SK-N-MC (cell line): Measurements from ENCODE around the gene ANAPC4.

Experiments used
- DNase-seq: peaks from one replicate; pipeline ENCODE4 v3.0.0-alpha.2; 2011; ENCODE audit warnings: low read depth, low spot score
- H3K27ac ChIP-seq: fragments of 200-600 bp; sonication (generic); 2 replicates; pipeline ENCODE4 v1.5.1; 2016; ENCODE audit warnings: mixed run types
- H3K36me3 ChIP-seq: fragments of 200-600 bp; sonication (generic); 2 replicates; pipeline ENCODE4 v1.6.1; 2017; ENCODE audit warnings: antibody characterized with exemption, low read length, mixed read lengths; ENCODE audit not compliant: insufficient read depth
- H3K4me3 ChIP-seq: fragments of 200-600 bp; sonication (generic); 2 replicates; pipeline ENCODE4 v1.5.1; 2016
- H3K9ac ChIP-seq: fragments of 200-600 bp; sonication (generic); 2 replicates; pipeline ENCODE4 v1.8.0; 2017; ENCODE audit warnings: mixed run types, mixed read lengths; ENCODE audit not compliant: insufficient read length
- H3K9me3 ChIP-seq: fragments of 200-600 bp; sonication (generic); 2 replicates; pipeline ENCODE4 v1.6.1; 2017; ENCODE audit warnings: low read depth, mild to moderate bottlenecking, antibody characterized with exemption, low read length, moderate library complexity, mixed read lengths
- EZH2 ChIP-seq: fragments of 200-600 bp; sonication (generic); IDR thresholded peaks from one replicate; pipeline ENCODE4 v1.6.1; 2017; ENCODE audit warnings: antibody characterized with exemption
- FOXP2 ChIP-seq: optimal IDR thresholded peaks from 2 replicates; pipeline ENCODE3; 2011; ENCODE audit warnings: mild to moderate bottlenecking, moderate library complexity; ENCODE audit not compliant: insufficient read depth; ENCODE audit errors: extremely low read length, control extremely low read depth
- POLR2AphosphoS5 ChIP-seq: IDR thresholded peaks from 2 replicates; pipeline ENCODE4 v1.6.1; 2012; ENCODE audit warnings: mild to moderate bottlenecking, low read depth, low read length, borderline replicate concordance

The ANAPC4 gene

DNA sequence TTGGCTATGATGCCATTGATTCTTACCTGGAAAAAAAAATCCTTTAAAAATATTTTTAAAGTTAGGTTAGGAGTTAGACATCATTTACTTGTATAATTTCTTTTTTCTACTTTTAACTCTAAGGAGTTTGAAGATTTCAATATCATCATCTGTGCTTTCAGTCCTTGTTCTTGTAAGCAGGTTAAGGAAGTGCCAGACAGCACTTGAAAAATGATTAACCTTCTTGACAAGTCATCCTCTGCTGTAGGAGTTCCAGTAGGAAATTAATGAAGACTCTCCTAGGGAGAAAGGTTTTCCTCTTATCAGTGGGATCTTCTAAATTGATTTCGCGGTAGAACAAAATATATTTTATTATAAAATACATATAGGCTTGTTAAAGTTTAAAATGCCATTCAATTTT lies 29.1 kb upstream of the ANAPC4 start:
- no peak for TF ChIP-seq POLR2AphosphoS5
- TF ChIP-seq EZH2 = no peak
- no peak for TF ChIP-seq FOXP2
- Histone ChIP-seq H3K9ac (no peak overlapping the region), H3K27ac (no peak overlapping the region), H3K36me3 (no peaks in the 10 kb centered on the region), H3K4me3 (no peak overlapping the region), H3K9me3 (no peaks in the 10 kb centered on the region)
- DNase-seq = no peak

DNA sequence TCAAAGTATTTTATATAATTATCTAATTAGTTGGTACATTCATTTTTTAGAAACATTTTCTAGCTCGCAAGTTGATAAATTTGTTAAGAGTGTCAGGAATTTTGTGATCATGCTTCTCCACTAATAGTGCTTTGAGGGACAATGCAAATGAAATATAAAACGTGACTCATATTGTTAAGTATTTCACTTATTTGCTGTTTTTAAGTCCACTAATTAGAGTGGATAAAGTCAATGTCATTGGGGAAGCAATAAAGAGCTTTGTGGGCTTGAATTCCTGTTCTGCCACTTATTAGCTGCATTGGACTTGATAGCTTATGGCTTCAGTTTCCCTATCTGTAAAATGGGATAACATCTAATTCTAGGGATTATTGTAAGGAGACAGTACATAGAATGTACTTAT lies 26.5 kb upstream of the ANAPC4 start:
- no peaks in the 10 kb centered on the region for H3K36me3 ChIP-seq
- H3K9me3 ChIP-seq = no peaks in the 10 kb centered on the region
- H3K9ac ChIP-seq = no peak overlapping the region
- TF ChIP-seq EZH2 (no peak), POLR2AphosphoS5 (no peak), FOXP2 (no peak)
- DNase-seq = no peak
- no peak overlapping the region for H3K27ac ChIP-seq
- no peak overlapping the region for H3K4me3 ChIP-seq

DNA sequence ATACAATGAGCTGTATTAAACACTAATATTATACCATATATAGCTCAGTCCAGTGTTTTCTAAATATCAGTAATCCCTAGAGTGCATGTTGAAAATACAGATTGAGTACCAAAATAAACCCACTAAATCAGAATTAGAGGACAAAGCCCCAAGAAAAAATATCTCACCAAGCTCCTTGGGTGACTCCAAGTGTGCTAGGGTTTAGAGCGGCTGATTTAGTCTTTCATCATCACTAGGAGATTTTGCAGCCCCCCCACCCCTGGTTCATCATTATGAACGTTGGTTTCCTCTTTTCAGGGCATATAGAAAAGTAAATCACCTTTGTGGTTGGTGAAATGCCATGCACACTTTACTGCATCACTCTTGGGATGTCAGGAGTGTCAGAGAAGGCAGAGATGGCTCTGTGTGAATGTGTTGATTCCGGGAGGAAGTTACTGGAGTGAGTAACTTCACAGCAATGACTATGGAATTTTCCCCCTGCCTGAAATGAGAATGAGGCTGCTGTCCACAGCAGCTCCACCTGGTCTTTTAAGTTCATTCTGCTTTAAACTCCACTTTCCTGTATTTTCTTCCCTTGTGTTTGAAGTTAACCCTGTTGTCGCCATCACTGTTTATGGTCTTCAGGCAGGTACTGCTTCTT lies 25.2 kb upstream of the ANAPC4 start:
- H3K36me3 ChIP-seq = no peaks in the 10 kb centered on the region
- no peaks in the 10 kb centered on the region for H3K9me3 ChIP-seq
- TF ChIP-seq EZH2 (no peak), POLR2AphosphoS5 (no peak), FOXP2 (no peak)
- H3K4me3 ChIP-seq = no peak overlapping the region
- DNase-seq = no peak
- no peak overlapping the region for H3K27ac ChIP-seq
- no peak overlapping the region for H3K9ac ChIP-seq

DNA sequence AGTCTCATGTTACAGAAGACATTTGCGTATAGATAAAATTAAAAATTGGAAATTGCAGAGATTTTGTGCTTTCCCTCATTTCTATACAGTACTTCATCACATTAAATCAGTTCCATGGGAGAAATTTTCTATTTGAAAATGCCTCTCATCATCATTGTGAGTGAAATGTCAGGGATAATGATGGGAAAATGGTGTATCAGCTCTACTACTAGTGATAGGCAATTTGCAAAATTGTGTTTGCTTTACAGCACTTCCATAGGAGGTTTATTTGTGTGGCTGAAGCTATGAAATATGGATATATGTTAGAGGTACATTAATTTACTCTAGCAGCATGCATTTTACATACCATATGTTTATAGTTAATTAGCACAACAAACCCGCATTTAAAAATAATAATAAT lies 21.0 kb upstream of the ANAPC4 start:
- no peak overlapping the region for H3K27ac ChIP-seq
- no peak for DNase-seq
- H3K36me3 ChIP-seq = no peaks in the 10 kb centered on the region; the same call in 1 of the 2 replicates
- TF ChIP-seq FOXP2 = no peak
- no peak for TF ChIP-seq POLR2AphosphoS5
- TF ChIP-seq EZH2 = no peak
- H3K9ac ChIP-seq = no peak overlapping the region
- no peaks in the 10 kb centered on the region for H3K9me3 ChIP-seq
- H3K4me3 ChIP-seq = no peak overlapping the region

DNA sequence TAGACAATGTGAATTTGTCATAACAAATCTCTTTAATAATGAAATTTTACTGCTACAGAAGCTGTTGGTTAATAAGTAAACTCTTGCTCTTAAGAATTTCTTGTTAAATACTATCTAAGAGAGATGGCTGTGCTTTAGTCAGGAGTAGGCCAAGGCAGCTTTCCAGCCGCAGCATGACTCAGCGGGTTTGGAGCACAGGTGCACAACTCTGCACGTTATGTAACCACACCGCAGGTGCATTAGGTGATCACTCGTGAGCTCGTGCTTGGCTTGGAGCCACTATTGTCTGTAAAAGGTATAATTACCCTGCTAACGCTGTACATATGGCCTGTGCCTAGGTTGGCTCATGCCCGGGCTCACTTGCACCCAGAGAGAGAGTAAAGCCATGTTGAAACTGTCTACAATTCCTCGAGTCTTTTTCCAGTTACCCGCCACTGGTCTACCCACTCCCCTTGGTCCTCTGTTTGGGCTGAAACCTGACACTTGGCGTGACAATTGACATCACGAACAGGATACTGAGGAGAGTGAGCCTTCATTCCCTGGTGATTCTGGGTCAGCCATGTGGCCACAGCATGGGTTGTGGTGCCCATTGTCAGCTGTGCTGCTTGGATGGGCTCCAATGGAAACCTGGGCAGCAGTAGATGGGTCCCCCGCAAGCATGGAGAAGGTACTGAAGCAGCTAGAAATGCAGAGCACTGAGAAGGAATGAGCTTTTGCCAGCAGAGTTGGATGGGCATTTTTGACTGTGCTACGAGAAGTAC lies 18.4 kb upstream of the ANAPC4 start:
- Histone ChIP-seq H3K27ac (no peak overlapping the region), H3K9me3 (no peaks in the 10 kb centered on the region), H3K36me3 (no peaks in the 10 kb centered on the region; the same call in 1 of the 2 replicates), H3K4me3 (no peak overlapping the region), H3K9ac (no peak overlapping the region)
- TF ChIP-seq EZH2 = no peak
- TF ChIP-seq POLR2AphosphoS5 = no peak
- no peak for TF ChIP-seq FOXP2
- DNase-seq = no peak

DNA sequence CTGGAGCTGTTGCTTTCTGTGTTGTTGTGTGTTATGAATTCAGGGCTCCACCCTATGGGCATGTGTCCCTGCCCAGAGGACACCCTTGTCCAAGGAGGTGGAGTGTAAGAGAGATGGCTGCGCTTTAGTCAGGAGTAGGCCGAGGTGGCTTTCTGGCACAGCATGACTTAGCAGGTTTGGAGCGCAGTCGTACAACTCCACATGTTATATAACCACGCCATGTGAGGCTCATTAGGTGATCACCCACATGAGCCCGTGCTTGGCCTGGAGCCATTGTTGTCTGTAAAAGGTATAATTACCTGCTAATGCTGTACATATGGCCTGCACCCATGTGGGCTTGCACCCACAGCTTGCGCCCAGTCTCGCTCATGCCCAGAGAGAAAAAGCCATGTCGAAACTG lies 15.8 kb upstream of the ANAPC4 start:
- no peaks in the 10 kb centered on the region for H3K9me3 ChIP-seq
- H3K27ac ChIP-seq = no peak overlapping the region
- no peaks in the 10 kb centered on the region; the same call in 1 of the 2 replicates for H3K36me3 ChIP-seq
- no peak overlapping the region for H3K4me3 ChIP-seq
- no peak for TF ChIP-seq EZH2
- TF ChIP-seq FOXP2 = no peak
- no peak for TF ChIP-seq POLR2AphosphoS5
- no peak overlapping the region for H3K9ac ChIP-seq
- no peak for DNase-seq

DNA sequence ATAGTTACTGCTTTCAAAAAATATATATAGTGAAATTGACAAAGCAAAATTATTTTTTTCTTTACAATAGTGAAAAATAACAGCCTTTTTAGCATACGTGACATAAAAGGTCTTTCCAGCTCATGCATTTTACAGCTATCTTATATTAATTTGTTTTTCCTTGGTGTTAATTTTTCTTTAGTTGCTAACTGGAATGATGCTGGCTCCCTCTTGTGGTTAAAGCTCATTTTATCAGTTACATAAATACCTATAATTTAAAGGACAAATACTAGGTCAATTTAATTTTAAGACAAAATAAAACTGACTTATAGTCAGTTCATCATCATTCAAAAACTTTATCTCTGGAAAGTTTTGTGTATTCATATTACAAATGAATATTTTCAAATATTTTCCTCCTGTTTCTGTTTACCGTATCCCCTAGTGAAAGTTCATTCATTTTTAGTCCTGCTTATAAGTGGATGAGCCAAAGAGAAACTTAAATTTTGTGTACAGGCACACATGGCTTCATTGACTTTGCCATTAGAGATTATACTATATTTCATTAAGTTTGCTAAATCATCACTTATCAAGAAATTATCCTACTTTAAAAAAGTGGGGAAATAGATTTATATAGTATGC lies 9.9 kb upstream of the ANAPC4 start:
- Histone ChIP-seq H3K9me3 (no peaks in the 10 kb centered on the region), H3K27ac (no peak overlapping the region), H3K4me3 (no peak overlapping the region), H3K36me3 (no peaks in the 10 kb centered on the region), H3K9ac (no peak overlapping the region)
- no peak for DNase-seq
- TF ChIP-seq FOXP2 (no peak), POLR2AphosphoS5 (no peak), EZH2 (no peak)

DNA sequence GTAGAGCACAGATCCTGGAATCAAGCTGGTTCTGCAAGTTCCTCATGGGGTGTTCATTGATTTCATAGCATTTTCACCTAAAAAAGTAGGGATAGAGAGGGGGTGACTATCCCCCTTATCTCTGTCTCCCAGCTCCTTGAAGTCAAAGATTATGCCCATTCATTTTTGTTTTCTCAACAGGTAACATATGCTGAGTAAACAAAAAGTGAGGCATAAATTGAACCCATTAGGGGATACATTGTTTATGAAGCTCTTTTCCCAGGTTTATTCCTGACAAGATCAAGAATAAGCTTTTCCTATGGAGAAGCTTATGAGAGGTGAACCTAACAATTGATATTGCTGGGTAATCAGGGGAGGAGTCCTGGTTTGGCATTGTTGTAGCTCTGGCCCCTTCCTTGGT lies 9.2 kb upstream of the ANAPC4 start:
- TF ChIP-seq FOXP2 (no peak), POLR2AphosphoS5 (no peak), EZH2 (no peak)
- Histone ChIP-seq H3K27ac (no peak overlapping the region), H3K9ac (no peak overlapping the region), H3K36me3 (no peaks in the 10 kb centered on the region), H3K9me3 (no peaks in the 10 kb centered on the region), H3K4me3 (no peak overlapping the region)
- DNase-seq = no peak
